A549 treated with dexamethasone at 1 μM for 4 hours (cell line): ENCODE results near the gene SNRPA. TPM values are rescaled to one million over a fixed set of nuclear protein-coding genes. Genes with fewer than 3 reads are reported as not detected.

Source experiments
- total RNA-seq: library from RNA; stranded (reverse); fragments of 200-300 nt; extraction: Qiagen RNA extraction; gene quantifications from 5 replicates; pipeline ENCODE4 v1.2.3, GENCODE V29; 2022

SNRPA gene
- total RNA-seq = 159 to 177 TPM (median 172 TPM) in 5 replicates

GRCh38 chr19:40750874-40751537 lies at the start of gene SNRPA:
TSS of gene SNRPA (plus strand) at chr19:40751203. CDS start at chr19:40751409, 206 bp downstream.

GRCh38 chr19:40716482-40717324 lies 34.3 kb upstream of the SNRPA start, which contains the start of the genes COQ8B and ITPKC:
TSS of gene COQ8B (minus strand) at chr19:40716886. CDS start at chr19:40714632, 2,254 bp downstream.
TSS of gene ITPKC (plus strand) at chr19:40717112. CDS start at chr19:40717136, 24 bp downstream.

GRCh38 chr19:40750058-40750873 lies 737 bp upstream of the SNRPA start, which contains the start of gene ACTMAP:
TSS of gene ACTMAP (minus strand) at chr19:40750477. CDS start at chr19:40749803, 674 bp downstream.

GRCh38 chr19:40774916-40775631 lies 24.1 kb downstream of the SNRPA start, which contains the start of gene MIA:
TSS of gene MIA (plus strand) at chr19:40775521. CDS start at chr19:40775543, 22 bp downstream.

GRCh38 chr19:40777937-40778705 lies 27.1 kb downstream of the SNRPA start, which contains the start of gene RAB4B:
TSS of gene RAB4B (plus strand) at chr19:40778247. CDS start at chr19:40778376, 129 bp downstream.

GRCh38 chr19:40798683-40799557 lies 47.9 kb downstream of the SNRPA start, which contains the start of gene EGLN2:
TSS of gene EGLN2 (plus strand) at chr19:40799191. CDS start at chr19:40800573, 1,382 bp downstream.

Other genes with a start within 250 kb of the SNRPA start
- gene SHKBP1, start 174.3 kb upstream of the SNRPA start, total RNA-seq = 93.3 to 152 TPM (median 136 TPM) in 5 replicates
- 34.3 to 57.2 TPM (median 46.2 TPM) in 5 replicates for gene LTBP4, start 149.8 kb upstream of the SNRPA start, total RNA-seq
- 52.1 to 81.6 TPM (median 75.1 TPM) in 5 replicates for gene NUMBL, start 60.6 kb upstream of the SNRPA start, total RNA-seq
- 75.4 to 105 TPM (median 92.9 TPM) in 5 replicates for gene COQ8B, start 34.3 kb upstream of the SNRPA start, total RNA-seq
- 36.4 to 49.8 TPM (median 45.3 TPM) in 5 replicates for gene ITPKC, start 34.1 kb upstream of the SNRPA start, total RNA-seq
- 15.5 to 21.3 TPM (median 19.0 TPM) in 5 replicates for gene ACTMAP, start 726 bp upstream of the SNRPA start, total RNA-seq
- gene MIA, start 24.3 kb downstream of the SNRPA start, total RNA-seq = 0.30 to 0.33 TPM in 2 of 5 replicates, not detected in the others
- 14.9 to 18.5 TPM (median 16.9 TPM) in 5 replicates for gene RAB4B, start 27.0 kb downstream of the SNRPA start, total RNA-seq
- gene EGLN2, start 48.0 kb downstream of the SNRPA start, total RNA-seq = 74.3 to 103 TPM (median 97.3 TPM) in 5 replicates
- 0.07 TPM in 1 of 5 replicates, not detected in the others for gene CYP2A6, start 99.2 kb downstream of the SNRPA start, total RNA-seq
- gene CYP2A7, start 131.0 kb downstream of the SNRPA start, total RNA-seq = not detected in 5 replicates
- 0.04 TPM in 1 of 5 replicates, not detected in the others for gene CYP2B6, start 240.1 kb downstream of the SNRPA start, total RNA-seq